CD4-positive, alpha-beta T cell treated with Interleukin-4 for 1 hour (primary cell): Measurements from ENCODE around the gene NTF3.

Source experiments
- DNase-seq, 2 donors: peaks; one replicate each; pipeline ENCODE4 v3.0.0-alpha.2; 2020 to 2022

The NTF3 gene

DNA sequence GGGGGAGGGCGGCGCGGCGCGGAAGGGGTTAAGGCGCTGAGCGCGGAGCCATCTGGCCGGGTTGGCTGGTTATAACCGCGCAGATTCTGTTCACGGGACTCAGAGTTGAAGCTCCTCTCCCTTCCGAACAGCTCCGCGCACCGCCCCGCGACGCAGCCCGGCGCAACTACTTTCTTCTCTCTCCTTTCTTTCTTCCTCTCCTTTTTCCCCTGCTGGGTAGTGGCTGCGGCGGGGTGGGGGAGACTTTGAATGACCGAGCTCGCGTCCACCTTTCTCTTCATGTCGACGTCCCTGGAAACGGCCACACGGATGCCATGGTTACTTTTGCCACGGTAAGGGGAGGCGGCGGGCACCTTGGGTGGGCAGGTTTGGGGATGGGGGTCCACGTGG lies at the start of gene NTF3:
TSS of gene NTF3 (plus strand) at position 98 of the 390 bp plus-strand sequence. CDS start at position 315, 217 bp downstream.
- no peak for DNase-seq

DNA sequence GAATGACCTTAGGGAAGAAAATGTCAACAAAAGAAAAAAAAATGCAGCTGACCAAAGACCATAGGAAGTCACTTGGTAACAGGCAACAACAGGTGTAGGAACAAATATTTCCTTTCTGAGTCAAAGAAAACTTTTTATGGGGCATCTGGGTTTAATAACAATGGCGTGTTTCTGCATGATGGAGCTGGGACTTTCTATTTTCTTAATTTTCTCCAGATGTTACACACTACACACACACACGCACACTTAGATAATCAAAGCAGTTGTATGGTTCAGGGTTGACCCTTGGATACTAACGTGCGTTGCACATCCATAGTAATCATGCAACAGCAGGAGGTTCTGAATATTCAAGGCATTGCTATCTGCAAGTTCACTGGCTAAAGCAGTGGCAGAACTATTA lies 47.9 kb upstream of the NTF3 start:
- DNase-seq = no peak

DNA sequence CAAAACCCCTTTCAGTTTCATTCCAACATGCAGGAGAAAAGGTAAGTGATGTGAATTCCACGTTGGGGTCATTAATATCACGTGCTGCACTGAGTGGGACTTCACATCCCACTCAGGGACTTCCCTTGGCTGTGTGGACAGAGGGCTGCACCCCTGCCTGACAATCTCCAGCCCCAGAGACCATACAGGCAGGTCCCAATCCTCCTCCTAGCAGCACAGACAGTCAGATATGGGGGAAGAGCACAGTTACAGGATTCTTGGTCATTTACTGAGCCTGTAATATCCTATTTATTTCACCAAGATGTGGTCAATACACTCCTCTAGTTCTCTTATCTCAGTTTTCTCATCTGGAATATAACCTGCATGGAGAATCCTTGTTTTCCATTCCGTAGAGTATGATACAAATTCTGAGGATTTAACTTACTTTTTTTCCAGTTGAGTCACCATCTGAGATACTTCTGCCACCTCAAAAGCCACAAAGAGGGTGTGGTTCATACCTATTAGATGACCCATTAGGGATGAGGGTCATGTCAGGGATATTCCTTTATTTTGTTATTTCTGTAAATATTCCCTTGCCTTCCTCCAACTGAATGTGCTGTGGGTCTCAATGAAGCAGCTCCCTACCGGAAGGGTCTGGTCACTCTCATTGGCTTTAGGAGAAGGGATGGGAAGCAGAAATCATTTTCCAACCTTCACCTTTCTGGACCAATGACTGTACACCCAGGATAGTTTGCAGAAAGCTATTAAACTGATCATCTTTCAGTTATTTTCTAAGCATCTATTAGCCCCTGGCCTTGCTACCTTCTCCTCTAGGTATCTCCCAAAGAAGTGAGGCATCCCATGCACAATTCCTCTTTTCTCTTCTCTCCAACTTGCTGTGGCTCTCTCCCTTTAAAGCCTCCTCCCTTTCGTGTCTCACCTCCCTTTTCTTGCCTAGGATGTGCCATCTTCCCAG lies 43.0 kb upstream of the NTF3 start:
- no peak for DNase-seq

DNA sequence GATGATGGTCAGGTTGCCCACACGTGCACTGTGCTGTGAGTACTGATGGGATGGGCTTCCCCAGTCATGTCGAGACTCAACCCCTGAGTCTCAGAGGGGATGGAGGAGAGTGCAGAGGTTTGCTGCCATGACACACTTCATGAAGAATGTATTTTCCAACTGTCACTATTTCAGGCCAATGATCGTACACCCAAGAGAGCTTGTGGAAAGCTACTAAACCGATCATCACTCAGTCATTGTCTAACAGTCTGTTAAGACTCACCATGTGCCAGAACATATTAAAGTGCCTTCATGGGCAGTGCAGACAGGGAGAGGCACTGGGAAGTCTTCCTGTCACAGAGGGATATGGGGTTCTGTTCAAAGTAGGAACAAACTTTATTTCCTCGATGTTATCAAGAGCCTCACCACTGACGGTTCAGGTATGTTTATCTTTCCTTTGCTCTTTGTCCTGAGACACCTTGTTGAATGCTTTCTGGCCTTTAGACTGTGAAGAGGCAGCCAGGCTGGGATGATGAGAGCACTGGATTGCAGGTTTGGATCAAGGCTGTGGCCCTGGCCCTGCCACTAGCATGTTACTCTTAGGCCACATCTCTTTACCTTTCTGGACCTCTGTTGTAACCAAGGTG lies 41.6 kb upstream of the NTF3 start:
- no peak for DNase-seq

DNA sequence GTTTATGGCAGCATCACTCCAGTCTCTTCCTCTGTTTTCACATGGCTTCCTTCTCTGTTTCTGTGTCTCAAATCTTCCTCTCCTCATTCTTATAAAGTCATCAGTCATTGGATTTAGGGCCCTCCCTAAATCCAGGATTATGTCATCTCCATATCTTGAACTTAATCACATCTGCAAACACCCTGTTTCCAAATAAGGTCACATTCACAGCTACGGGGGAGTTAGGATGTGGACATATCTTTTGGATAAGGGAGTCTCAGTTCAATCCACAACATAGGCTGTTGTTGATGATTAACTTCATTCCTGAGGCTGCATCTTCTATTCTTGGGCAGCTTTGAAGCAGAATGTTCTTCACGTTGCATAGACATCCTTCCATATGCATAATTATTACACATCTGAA lies 40.3 kb upstream of the NTF3 start:
- DNase-seq = no peak

DNA sequence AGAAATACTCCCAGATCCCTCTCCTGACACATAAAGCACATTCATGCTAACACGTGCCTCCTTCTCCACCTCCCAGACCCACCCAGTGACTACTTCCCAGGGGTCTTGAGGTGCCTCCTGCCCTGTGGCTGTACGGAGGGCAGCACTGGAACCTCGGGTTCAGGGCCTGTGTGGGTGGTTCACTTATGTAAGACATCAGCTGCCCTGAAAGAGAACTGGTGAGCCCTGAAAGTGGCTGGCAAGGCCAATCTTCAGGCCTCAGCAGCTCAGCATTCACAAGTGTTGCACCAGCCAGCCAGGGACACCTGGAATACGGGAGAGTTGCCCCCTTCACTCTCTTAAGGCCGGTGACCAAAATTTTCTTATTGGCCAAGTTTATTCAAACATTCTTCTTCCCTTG lies 38.9 kb upstream of the NTF3 start:
- DNase-seq = no peak

DNA sequence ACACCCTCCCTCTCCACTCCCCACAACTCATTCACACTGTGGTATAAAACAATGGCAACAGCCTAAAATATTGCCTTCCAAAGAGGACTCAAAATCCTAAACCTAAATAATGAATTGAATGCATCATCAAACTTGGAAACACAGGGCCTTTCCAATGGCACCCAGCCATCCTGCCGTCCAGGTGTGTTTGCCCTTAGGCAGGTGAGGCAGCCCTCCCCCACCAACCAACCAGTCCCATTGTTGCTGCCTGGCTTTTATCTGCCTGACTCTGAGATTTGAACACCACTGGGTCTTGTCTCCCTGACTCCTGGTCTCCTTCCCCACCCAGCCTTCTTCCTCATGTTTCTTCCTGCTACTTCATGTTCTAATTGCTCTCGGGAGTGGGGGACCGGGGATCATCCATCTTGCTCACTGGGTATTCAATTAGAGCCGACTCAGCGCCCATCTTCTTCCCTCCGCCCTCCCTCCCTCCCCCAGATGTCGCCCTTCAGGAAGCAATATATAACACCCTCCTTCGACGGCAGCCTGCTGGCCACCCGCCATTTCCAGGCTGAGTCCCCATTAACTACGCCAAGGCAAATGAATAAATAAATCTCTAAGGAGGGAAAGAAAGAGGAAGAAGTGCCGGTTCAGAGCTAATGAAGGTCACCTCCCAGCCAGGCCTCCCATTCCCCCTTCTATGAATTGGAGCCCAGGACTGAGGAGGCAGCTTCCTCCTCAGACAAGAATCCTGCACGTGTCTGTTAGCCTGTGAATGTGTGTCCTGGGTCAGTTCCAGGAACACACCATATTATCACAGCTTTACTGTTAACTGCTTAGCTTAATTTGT lies 36.3 kb upstream of the NTF3 start:
- no peak for DNase-seq

DNA sequence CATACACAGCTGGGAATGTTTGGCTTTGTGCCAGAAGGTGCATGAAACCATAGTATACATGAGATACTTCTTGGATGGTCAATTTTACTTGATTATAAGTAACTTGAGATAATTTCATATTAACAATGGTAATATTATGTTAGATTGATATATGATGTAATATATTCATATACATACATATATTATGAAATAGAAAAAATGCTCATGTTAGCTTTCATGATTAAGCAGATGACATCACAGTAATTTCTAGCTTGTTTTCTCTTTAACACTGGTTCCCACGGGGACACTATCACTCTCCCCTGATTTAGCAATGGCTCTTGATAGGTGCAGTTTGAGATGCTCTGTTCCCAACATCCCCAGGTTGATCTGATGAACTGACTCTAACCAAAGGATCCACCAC lies 35.4 kb upstream of the NTF3 start:
- DNase-seq = no peak

DNA sequence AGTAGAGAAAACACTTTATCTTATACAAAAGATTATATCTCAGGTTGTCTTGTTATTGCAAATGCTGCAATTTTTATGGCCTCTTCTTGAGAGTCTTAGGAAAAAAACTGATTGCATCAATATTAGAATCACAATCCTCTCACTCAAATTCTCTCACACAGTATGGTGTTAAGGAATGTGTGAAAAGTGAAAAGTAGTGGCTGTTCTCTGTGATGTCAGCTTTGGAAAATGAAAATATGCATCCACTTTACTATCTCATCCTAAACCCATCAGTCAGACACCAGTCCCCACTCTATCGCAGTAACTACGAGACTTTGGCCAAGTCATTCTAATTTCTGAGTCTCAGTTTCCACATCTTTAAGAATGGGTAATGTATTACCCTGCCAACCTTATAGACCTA lies 32.6 kb upstream of the NTF3 start:
- DNase-seq = no peak

DNA sequence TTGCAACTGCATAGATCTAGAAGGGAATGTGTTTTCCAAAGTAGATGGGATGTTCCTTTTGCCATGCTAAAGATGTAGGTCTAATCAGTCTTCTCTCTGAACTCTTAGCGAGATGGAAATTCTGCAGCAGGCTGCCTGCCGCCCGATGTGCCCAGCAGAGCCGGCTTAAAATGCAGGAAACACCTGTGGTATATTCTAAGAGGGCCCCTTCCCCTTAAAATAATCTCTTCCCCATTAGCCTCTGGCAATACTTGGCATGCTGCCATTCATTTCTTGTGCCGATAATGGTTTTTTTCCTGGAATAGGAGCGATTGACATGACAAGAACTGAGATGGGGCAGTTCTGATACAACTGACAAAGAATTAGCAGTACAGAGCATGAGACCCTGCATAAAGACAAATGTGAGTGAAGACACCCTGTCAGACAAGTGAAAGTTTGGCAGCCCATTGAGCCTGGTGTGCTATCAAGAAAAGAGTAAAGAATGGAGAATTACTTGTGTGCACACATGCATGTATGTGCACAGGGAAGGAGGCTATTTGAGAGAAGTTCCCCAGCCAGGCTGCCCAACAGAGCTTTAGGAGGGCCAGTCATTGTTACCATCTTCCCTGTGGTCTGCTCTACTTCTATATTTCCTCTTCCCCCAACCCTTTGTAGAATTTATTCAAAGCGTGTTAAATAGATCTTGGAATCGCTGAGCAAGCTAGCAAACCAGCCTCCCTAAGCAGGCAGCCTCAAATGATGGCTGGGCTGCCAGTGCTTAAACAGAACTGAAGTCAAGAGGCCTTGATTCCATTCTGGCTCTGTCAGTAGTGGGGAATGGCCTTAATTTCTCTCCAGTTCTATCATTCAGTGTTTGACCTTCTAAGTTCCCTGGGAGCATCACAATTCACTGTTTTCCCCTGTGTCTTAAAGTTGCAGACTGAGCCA lies 29.6 kb upstream of the NTF3 start:
- no peak for DNase-seq

DNA sequence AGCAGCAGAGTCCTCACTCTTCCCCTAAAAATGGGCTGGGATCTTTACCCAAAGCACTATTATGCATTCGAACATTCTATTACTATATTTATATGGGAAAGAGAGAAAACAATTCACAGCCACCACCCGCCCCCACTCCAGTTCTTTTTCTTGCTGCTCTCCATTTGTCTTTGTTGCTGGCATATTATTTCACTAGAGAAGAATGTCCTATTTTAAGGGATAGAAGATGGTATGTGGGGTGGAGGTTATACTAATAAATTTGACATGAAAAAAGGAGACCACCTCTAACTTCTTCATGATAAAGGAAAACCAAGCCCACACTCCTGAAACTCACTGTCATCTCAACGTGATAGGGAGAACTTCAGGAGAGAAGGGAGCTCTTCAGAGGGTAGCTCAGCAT lies 28.5 kb upstream of the NTF3 start:
- DNase-seq = no peak

DNA sequence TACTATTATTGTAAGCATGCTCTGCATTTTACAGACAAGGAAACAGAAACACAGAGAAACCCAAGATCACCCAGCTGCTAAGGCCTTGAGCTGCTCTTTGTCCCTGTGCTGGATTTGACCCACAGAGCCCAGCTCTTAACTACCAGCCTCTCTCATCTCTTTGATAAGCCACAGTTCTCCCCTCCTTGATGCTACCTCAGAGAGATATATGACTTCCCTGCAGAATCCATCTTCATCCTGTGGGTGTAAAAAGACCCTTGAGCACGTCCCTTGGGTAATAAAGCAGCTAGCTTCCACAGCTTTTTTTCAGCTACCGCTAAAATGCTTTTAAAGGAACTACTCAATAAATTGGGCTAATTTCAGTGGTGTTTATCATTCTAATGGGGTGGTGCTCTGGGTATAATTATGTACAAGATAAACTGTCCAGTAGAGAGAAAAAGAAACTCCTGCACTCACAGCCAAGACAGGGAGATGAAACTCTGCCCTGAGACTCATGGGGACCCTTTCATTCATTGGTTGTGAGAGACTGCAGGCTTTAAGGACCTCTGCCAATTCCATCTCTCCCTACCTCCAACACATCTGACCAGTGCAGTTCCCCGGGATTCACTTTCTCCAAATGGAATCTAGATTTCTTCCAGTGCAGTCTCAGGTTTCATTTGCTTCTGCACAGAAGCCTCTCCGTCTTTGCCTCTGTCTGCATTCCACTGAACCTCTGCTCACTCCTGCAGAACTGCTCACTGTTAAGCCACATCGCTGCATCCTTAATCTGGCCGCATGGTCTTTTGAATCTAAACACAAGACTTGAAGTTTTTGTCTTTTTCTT lies 24.7 kb upstream of the NTF3 start:
- no peak for DNase-seq

DNA sequence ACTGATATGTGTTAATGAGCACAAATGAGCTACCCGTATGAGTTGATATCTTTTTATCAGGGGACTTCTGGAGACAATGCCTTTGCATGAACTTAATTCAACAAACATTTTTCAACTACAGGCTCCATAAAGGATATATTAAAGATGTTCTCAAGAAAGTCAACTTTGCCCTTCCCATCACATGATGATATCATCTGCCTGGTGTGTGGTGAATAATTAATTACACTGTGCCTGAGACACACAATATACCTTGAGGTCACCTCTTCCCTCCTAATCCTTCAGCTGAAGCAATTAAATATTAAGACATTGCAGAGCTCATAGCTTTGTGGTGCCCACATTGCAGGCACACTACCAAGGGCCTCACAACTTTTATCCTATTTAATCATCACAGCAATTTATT lies 22.3 kb upstream of the NTF3 start:
- DNase-seq = no peak

DNA sequence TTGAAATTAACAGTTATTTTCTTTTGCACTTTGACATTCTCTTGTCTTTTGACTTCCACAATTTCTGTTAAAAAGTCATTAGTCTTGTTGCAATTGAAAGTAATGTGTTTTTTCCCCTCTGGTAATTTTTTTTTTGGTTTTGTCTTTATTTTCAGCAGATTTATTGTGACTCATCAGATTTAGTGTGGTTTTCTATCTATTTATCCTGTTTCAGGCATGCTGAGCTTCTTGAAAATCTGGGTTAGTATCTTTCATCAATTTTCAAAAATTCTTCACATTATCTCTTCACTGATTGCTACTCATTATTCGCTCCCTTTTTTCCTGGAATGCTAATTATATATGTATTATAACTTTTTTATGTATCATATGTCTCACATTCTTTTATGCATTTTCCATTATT lies 15.3 kb upstream of the NTF3 start:
- DNase-seq = no peak

DNA sequence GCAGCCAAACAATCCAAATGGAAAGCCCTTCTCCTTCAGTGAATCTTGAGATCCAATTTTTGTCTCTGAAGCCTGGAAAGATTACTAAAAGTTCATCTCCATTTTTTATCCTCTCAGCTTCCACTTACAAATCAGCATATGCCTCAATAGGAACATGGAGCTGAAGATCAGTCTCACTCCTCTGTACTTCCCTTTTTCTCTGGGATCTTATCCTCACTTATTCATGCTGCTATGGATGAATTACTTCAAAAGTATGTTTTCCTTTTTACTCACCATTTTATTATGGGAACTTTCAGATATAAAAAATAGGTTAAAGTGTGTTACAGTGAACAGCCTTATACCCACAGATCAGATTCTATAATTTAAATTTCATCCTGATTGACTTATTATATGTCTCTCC lies 14.4 kb upstream of the NTF3 start:
- DNase-seq = no peak

DNA sequence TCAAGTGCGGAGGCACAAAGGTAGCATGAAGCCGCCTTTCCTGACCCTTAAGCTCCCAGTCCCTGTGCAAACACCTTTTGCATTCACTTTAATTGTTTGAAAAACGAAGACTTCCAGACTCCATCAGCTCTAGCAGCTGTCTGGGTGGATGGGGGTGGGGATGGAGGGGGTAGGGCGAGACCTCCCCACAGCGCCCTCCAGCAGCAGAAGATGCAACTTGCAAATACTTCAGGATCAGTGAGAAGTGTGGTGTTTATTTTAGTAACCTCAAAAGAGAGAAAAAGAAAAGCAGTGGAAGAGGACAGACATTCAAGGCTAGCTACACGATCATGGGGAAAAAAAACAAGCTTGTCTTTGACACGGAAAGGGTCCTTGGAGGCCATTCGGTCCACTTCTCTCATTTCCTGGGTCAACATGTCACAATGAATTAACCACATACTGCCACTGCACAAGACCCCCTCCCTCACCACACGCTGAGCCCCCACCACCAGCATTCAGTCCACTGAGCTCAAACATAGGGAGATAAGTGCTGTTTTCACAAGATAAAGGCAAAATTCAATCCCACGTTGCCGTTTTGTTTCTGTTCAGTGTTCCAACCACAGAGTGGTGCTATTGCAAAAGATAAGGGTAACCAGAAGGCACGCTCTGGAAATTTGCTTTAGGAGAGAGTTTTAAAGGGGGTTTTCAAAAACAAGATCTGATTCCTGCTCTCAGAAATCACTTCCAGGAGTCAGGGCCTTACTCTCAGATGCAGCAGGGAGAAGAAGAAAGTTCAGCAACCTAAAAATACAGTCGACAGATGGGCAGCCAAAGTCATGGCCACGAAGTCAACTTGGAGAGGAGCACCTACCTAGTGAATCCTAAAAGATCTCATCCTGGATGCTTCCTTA lies 3.3 kb upstream of the NTF3 start:
- DNase-seq = no peak

DNA sequence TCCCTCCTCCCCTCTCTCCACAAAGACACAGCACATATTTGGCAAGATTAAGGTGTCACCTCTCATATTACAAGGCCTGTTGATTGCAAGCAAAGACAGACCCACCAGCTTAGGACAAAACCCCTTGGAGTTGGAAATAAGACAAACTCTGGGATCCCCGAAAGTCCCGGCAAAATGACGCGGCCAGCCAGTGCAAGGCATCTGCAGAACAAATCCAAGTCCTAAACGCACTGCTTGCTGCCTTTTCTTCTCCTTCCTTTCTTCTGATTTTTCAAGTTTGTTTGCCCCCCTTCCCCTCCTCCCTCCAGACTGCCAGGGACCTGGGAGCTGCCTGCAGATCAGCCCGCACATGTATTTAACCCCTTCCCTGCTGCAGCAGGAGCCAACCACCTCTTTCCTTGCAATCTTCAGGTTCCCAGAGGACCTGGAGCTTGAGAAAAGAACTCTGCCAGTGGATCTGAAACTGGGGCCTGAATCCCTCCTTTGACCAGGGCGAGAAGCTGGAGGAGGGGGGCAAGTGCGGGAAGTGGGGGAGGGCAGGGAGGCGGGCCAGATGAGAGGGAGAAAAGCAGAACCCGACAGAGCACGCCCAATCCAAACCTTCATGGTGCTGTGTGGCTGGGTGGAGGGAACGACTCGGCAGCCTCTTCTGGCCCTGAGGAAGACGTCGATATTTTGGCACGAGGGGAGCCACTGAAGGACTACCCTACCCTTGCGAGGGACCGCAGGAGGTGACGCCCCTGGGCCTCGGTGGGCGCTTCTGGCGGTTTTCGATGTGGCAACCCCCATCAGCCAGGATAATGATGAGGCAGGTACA lies 2.0 kb upstream of the NTF3 start:
- DNase-seq = no peak

DNA sequence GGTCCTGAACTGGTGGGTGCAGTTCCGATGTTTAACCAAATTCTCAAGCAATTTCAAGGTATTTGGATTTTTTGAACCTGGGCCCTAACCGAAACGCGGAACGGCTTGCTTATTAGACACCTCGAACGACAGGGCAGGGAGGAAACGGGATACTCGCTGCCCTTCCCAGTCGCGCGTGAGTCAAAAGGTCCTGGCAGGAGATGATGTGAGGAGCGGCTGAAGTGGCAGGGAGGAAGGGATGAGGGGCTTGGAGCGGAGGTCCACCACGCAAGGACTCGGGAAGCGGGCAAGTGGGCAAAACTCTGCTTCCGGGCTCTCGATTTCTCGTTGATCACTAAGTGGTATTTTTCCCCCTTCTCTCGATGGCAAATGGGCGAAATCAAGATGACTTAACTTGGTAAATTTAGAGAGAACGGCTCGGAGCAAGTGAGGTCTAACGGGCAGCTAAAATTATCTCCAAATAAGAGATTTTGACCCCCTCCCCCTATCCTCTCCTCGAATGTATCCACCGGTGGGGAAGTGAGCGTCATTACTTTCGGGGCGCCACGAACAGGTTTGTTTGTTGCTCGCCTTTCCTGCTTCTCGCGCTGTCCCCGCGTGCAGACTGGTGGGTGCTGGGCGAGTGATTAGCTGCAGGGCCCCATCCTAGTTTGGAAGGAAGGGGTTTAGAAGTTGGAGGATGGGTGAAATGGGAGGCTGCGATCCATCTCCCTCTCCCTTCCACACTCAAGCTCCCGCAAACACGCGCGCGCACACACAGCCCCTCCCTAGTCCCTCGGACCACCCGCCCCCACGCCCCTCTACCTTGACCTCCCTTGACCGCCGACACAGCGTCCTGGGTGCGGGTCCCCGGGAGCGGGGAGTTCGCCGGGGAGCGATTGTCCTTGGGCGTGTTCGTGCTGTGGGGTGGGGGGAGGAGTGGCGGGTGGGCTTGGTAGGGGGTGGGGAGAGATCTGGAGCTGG lies 986 bp upstream of the NTF3 start:
- DNase-seq = no peak
